Vagina (tissue), 2 donors: ENCODE measurements around the gene BMERB1. TPM values are rescaled to one million over a fixed set of nuclear protein-coding genes. Genes with fewer than 3 reads are reported as not detected.

Source experiments
- DNase-seq, 2 donors: peaks; one replicate each; pipeline ENCODE4 v3.0.0-alpha.2; 2017; ENCODE audit errors: extremely low spot score in 2 of 2
- H3K27ac ChIP-seq: fragments of 200-600 bp; sonication (generic); one replicate; pipeline ENCODE4 v1.5.1; 2019
- H3K27me3 ChIP-seq: fragments of 200-600 bp; sonication (generic); one replicate; pipeline ENCODE4 v1.5.1; 2019
- H3K36me3 ChIP-seq, 2 donors: fragments of 200-600 bp; sonication (generic); one replicate each; pipeline ENCODE4 v1.5.1; 2017 to 2019
- H3K4me1 ChIP-seq: fragments of 200-600 bp; sonication (generic); one replicate; pipeline ENCODE4 v1.5.1; 2019
- H3K4me3 ChIP-seq, 2 donors: fragments of 200-600 bp; sonication (generic); 1 replicate in 1 of 2; 2 replicates in 1 of 2; pipeline ENCODE4 v1.5.1; 2016 to 2019
- H3K9me3 ChIP-seq: fragments of 200-600 bp; sonication (generic); one replicate; pipeline ENCODE4 v1.5.1; 2019
- CTCF ChIP-seq, 3 experiments: fragments of 450-650 bp in 2 of 3; fragments of 200-600 bp in 1 of 3; sonication (generic) in 1 of 3; IDR thresholded peaks; one replicate each; pipeline ENCODE4 v1.5.1; 2017 to 2019; ENCODE audit warnings: antibody characterized with exemption in 3 of 3, mild to moderate bottlenecking in 2 of 3, moderate library complexity in 2 of 3
- POLR2A ChIP-seq, 2 donors: fragments of 450-650 bp; IDR thresholded peaks; one replicate each; pipeline ENCODE4 v1.6.1; 2017; ENCODE audit warnings: antibody characterized with exemption in 2 of 2, mild to moderate bottlenecking in 2 of 2, moderate library complexity in 2 of 2
- POLR2AphosphoS5 ChIP-seq, 2 donors: sonication (generic); formaldehyde crosslinking; IDR thresholded peaks; one replicate each; pipeline ENCODE4 v1.9.0; 2017; ENCODE audit warnings: antibody characterized with exemption in 2 of 2, mild to moderate bottlenecking in 2 of 2, low read depth in 1 of 2; ENCODE audit not compliant: insufficient read depth in 1 of 2
- intact Hi-C: fragments of 100-400 bp; cut with DNase I; formaldehyde crosslinking; loops from one replicate; pipeline ENCODE4 v1.15.1; 2023
- total RNA-seq: library from RNA; depleted of rRNA; stranded (reverse); fragments of >200 nt; gene quantifications from one replicate; pipeline ENCODE4 v1.2.3, GENCODE V29; 2016

The BMERB1 gene
- total RNA-seq, 1 donor from 2014 or later: 46.9 TPM

DNA sequence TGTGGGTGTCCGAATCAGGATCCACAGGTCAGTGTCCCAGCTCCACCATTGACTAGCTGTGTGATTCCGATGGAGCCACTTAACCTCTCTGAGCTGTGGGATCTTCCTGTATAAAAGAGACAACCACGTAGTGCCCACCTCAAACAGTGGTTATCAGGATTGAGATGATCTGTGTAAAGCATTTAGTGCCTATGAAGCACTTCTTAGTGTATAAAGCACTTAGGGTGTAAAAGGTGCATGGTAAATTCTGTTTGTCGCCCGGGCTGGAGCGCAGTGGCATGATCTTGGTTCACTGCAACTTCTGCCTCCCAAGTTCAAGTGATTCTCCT is 113.3 kb downstream of the BMERB1 start:
- Histone ChIP-seq H3K36me3 (no peaks in the 10 kb centered on the region), H3K4me3 (no peak overlapping the region), H3K9me3 (peaks cover 3% of the 10 kb centered on the region), H3K4me1 (peaks cover 15% of the 10 kb centered on the region), H3K27me3 (no peaks in the 10 kb centered on the region), H3K27ac (no peak overlapping the region)
- TF ChIP-seq CTCF (IDR thresholded peaks at IDR 0.05) (no peak), POLR2A (IDR thresholded peaks at IDR 0.05) (no peak), POLR2AphosphoS5 (IDR thresholded peaks at IDR 0.05; ENCODE audit: insufficient read depth in 1 of 2, low read depth in 1 of 2) (no peak)
- intact Hi-C loops: no loop called here
- DNase-seq: no peak

DNA sequence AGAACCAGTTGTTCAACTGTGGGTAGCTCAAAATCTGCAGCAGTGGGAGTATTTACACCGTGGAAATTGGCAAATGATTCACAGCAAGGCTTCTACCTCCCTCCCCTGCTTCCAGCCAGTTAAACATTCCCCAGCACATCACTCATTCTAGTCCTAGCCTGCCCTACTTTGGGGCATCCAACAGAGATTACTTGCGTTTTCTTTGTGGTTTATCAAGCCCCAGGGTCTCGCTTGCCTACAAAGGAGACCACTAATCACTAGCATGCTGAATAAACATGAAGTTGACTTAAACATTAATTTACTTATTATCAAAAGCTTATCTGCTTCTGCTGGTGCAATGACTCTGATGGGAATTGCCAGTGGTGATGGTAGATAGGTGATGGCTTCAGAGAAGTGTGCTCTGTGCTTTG is 114.1 kb downstream of the BMERB1 start:
- Histone ChIP-seq H3K27me3 (no peaks in the 10 kb centered on the region), H3K4me1 (peaks cover 15% of the 10 kb centered on the region), H3K9me3 (no peaks in the 10 kb centered on the region), H3K27ac (no peak overlapping the region), H3K4me3 (no peak overlapping the region), H3K36me3 (no peaks in the 10 kb centered on the region)
- DNase-seq: no peak
- TF ChIP-seq POLR2AphosphoS5 (IDR thresholded peaks at IDR 0.05; ENCODE audit: insufficient read depth in 1 of 2, low read depth in 1 of 2): no peak
- TF ChIP-seq CTCF (IDR thresholded peaks at IDR 0.05): no peak
- TF ChIP-seq POLR2A (IDR thresholded peaks at IDR 0.05): no peak
- intact Hi-C loops: no loop called here

DNA sequence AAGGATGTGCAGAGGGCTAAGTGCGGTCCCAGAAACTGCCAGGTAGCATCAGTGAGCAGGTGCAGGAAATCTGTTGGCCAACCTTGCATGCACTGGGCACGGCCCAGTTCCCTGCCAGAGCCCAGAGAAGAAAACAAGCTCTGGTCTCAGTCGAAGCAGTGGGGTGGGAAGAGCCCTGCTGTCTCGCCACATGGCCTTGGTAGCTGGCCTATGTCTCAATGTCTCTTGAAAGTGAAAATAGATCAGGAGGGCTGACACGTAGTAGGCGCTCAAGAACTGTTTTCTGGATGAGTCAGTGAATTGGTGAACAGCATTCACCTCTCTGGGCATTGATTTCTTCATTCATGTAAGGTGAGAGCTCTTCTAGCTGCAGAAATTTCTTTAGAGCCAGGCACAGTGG is 118.1 kb downstream of the BMERB1 start:
- no peak for TF ChIP-seq CTCF (IDR thresholded peaks at IDR 0.05)
- no peak for TF ChIP-seq POLR2A (IDR thresholded peaks at IDR 0.05)
- no peak for TF ChIP-seq POLR2AphosphoS5 (IDR thresholded peaks at IDR 0.05; ENCODE audit: insufficient read depth in 1 of 2, low read depth in 1 of 2)
- H3K4me3 ChIP-seq: no peak overlapping the region
- H3K4me1 ChIP-seq: peaks cover 10% of the 10 kb centered on the region
- no peak for DNase-seq
- H3K9me3 ChIP-seq: no peaks in the 10 kb centered on the region
- no peaks in the 10 kb centered on the region for H3K27me3 ChIP-seq
- no peaks in the 10 kb centered on the region for H3K36me3 ChIP-seq
- intact Hi-C loops: no loop called here
- H3K27ac ChIP-seq: no peak overlapping the region

DNA sequence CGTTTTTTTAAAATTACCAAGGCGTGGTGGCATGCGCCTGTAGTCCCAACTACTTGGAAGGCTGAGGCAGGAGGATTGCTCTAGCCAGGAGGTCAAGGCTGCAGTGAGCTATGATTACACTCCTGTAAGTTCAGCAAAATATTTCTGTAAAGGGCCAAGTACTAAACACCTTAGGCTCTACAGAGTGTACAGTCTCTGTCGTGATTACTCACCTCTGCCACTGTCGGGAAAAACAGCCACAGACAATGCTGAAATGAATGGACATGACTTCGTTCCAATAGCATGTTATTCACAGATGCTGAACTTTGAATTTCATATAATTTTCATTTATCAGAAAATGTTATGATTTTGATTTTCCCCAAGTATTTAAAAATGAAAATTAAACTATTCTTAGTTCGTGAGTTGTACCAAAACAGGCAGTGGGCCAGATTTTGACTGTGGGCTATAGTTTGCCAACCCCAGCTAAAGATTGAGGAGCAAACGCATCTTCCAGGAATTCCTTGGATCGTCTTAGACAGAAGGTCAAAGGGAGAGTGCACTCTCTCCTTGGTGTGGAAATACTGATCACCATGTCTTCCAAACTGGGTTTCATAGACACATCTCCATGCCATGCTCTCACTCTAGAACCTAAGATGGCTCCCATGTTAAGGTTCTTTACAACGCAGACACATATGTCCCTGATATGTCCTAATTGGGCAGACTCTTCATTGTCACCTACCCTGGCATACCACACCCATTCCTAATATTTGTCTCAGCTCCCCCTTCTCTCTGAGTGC is 119.1 kb downstream of the BMERB1 start:
- Histone ChIP-seq H3K36me3 (no peaks in the 10 kb centered on the region), H3K4me3 (no peak overlapping the region), H3K4me1 (peaks cover 10% of the 10 kb centered on the region), H3K9me3 (no peaks in the 10 kb centered on the region), H3K27me3 (no peaks in the 10 kb centered on the region), H3K27ac (no peak overlapping the region)
- TF ChIP-seq POLR2A (IDR thresholded peaks at IDR 0.05) (no peak), CTCF (IDR thresholded peaks at IDR 0.05) (no peak), POLR2AphosphoS5 (IDR thresholded peaks at IDR 0.05; ENCODE audit: insufficient read depth in 1 of 2, low read depth in 1 of 2) (no peak)
- DNase-seq: no peak
- intact Hi-C loops: no loop called here

DNA sequence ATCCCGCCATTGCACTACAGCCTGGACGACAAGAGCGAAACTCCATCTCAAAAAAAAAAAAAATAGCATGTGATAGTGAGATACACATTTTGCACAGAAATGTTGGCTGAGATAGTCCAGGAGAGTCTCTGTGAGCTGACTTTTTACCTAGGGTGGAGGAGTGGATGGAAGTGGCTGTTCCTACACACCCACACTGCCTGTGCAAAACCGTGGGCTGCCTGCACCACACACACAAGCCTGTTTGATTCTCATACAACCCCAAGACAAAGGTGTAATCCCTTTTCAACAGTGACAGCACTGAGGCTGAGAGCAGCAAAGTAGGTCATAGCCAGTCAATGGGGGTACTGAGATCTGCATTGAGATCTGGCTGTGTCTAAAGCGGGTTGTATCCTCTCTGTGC is 121.7 kb downstream of the BMERB1 start:
- Histone ChIP-seq H3K27ac (no peak overlapping the region), H3K27me3 (no peaks in the 10 kb centered on the region), H3K36me3 (no peaks in the 10 kb centered on the region), H3K4me3 (no peak overlapping the region), H3K4me1 (peaks cover 3% of the 10 kb centered on the region), H3K9me3 (no peaks in the 10 kb centered on the region)
- intact Hi-C loops: no loop called here
- DNase-seq: no peak
- TF ChIP-seq POLR2A (IDR thresholded peaks at IDR 0.05): no peak
- TF ChIP-seq CTCF (IDR thresholded peaks at IDR 0.05): no peak
- no peak for TF ChIP-seq POLR2AphosphoS5 (IDR thresholded peaks at IDR 0.05; ENCODE audit: insufficient read depth in 1 of 2, low read depth in 1 of 2)
